B cell (primary cell): ENCODE measurements around the gene PRR16.

Experiments used
- CTCF ChIP-seq: fragments of 200-600 bp; IDR thresholded peaks from one replicate; pipeline ENCODE4 v1.8.0; 2022; ENCODE audit warnings: antibody characterized with exemption, mild to moderate bottlenecking
- EZH2 ChIP-seq: IDR thresholded peaks from 2 replicates; pipeline ENCODE4 v1.6.1; 2012; ENCODE audit warnings: borderline replicate concordance, low read depth, mild to moderate bottlenecking, moderate library complexity, low read length; ENCODE audit not compliant: insufficient read depth, poor library complexity, severe bottlenecking

- TF ChIP-seq CTCF (no peak), EZH2 (no peak)
Measured at GRCh38 chr5:120465436-120465961, 1.4 kb downstream of the PRR16 start.
